ENCODE measurements around the gene GSX2. TPM values are rescaled to one million over a fixed set of nuclear protein-coding genes. Genes with fewer than 3 reads are reported as not detected.

Gene GSX2
- total and polyA plus RNA-seq, 2 of the 8 experiments (the other 6 are each of a cell fraction or from before 2014, with no cell fraction given): not detected

- Histone ChIP-seq H3K4me1 (replicated peaks in 1 of 4; ENCODE audit: control insufficient read depth in 3 of 4, insufficient read depth in 4 of 4, low read length in 3 of 4) (peaks cover 0 to 12% (median 3%) of the 10 kb centered on the region in 4 experiments; a peak in 2 of 7 replicates), H3K9me3 (ENCODE audit: insufficient read depth in 2 of 2, low read depth in 1 of 2, low read length in 1 of 2) (no peaks in the 10 kb centered on the region), H2AFZ (ENCODE audit: low read length) (no peak overlapping the region), H3K4me2 (ENCODE audit: insufficient read depth in 1 of 2, low read depth in 2 of 2, low read length in 2 of 2) (no peak overlapping the region), H3K79me2 (ENCODE audit: control insufficient read depth in 1 of 2, insufficient read depth in 2 of 2, low read length in 2 of 2) (peaks cover 0 to 82% of the 10 kb centered on the region in 2 experiments; a peak in 3 of 4 replicates), H2BK20ac (ENCODE audit: low read length) (no peak overlapping the region), H2AK5ac (ENCODE audit: low read depth, low read length) (no peak overlapping the region), H3K79me1 (ENCODE audit: low read depth, low read length) (no peaks in the 10 kb centered on the region; the same call in 1 of the 2 replicates), H4K20me1 (replicated peaks in 1 of 2; ENCODE audit: control insufficient read depth in 1 of 2, insufficient read depth in 2 of 2, low read length in 2 of 2) (no peaks in the 10 kb centered on the region), H4K91ac (replicated peaks; ENCODE audit: insufficient read length, low read length) (no peak overlapping the region), H3K4ac (replicated peaks; ENCODE audit: insufficient read length, low read depth, low read length) (no peak overlapping the region), H2BK120ac (replicated peaks; ENCODE audit: low read depth, low read length) (no peak overlapping the region), H2BK5ac (ENCODE audit: low read depth, low read length) (no peak overlapping the region), H3K18ac (ENCODE audit: extremely low read depth, low read length) (no peak overlapping the region), H3K4me3 (ENCODE audit: extremely low read depth in 1 of 4, insufficient read depth in 2 of 4, low read depth in 3 of 4, low read length in 4 of 4) (no peak overlapping the region), H4K8ac (ENCODE audit: extremely low read depth, insufficient read depth, low read length) (no peak overlapping the region), H3K23me2 (ENCODE audit: low read depth, low read length) (peaks cover 3% of the 10 kb centered on the region), H2BK12ac (ENCODE audit: low read depth, low read length) (no peak overlapping the region), H3K56ac (replicated peaks; ENCODE audit: insufficient read length, low read depth, low read length) (no peak overlapping the region), H3K23ac (ENCODE audit: insufficient read length) (no peak overlapping the region), H3K14ac (ENCODE audit: insufficient read length) (no peak overlapping the region), H3K27me3 (replicated peaks in 1 of 4; ENCODE audit: control insufficient read depth in 3 of 4, extremely low read depth in 1 of 4, insufficient read depth in 3 of 4, low read length in 3 of 4) (no peaks in the 10 kb centered on the region), H4K5ac (ENCODE audit: insufficient read length, low read depth, low read length) (no peak overlapping the region), H3K9ac (replicated peaks in 1 of 4; ENCODE audit: extremely low read depth in 1 of 4, low read depth in 3 of 4, low read length in 3 of 4) (no peak overlapping the region), H3K36me3 (ENCODE audit: control insufficient read depth in 2 of 4, insufficient read depth in 4 of 4, low read length in 3 of 4) (no peaks in the 10 kb centered on the region), H2BK15ac (ENCODE audit: low read length) (no peak overlapping the region), H3K27ac (ENCODE audit: low read depth, low read length) (no peak overlapping the region)
- ChIA-PET POLR2A (ENCODE audit: partially characterized antibody) (no interaction called here), CTCF (ENCODE audit: partially characterized antibody) (interaction anchor here (0.6 kb wide), 1 partner anchor 114 kb away, joined by 3 read pairs; no protein-coding TSS in a partner anchor)
- no peak for FAIRE-seq
- no peak for DNase-seq (ENCODE audit: low read depth in 1 of 2, low spot score in 2 of 2)
- WGBS, 2 experiments (ENCODE audit: extremely low coverage in 1 of 2, insufficient coverage in 1 of 2, insufficient read length in 1 of 2, insufficient replicate concordance in 2 of 2, low coverage in 1 of 2, low lambda C conversion rate in 2 of 2, missing lambda C conversion rate in 1 of 2): 90% methylated on average over 2 of the region's 2 CpGs; no CpG with 5 or more reads in 1 of the 2 experiments
- TF ChIP-seq YY1 (IDR thresholded peaks at IDR 0.05; ENCODE audit: low read depth, low read length) (no peak), TEAD4 (IDR thresholded peaks at IDR 0.05; ENCODE audit: low read depth, low read length) (no peak), MAFK (IDR thresholded peaks at IDR 0.05; ENCODE audit: low read depth, low read length) (no peak), TAF1 (IDR thresholded peaks at IDR 0.05; ENCODE audit: low read depth, low read length) (no peak), FOSL1 (IDR thresholded peaks at IDR 0.05; ENCODE audit: insufficient read depth, low read depth, low read length) (no peak), GABPA (IDR thresholded peaks at IDR 0.05; ENCODE audit: borderline replicate concordance, insufficient read depth, low read length) (no peak), NANOG (IDR thresholded peaks at IDR 0.05; ENCODE audit: insufficient read depth, low read depth, low read length, poor library complexity, severe bottlenecking) (no peak), CEBPB (IDR thresholded peaks at IDR 0.05; ENCODE audit: low read depth, low read length) (no peak)
Observed at GRCh38 chr4:54060116-54060515, 39.8 kb upstream of the GSX2 start.

Data from H1 (cell line).